ENCODE results near the gene EGFL8. TPM values are rescaled to one million over a fixed set of nuclear protein-coding genes. Genes with fewer than 3 reads are reported as not detected.

Gene EGFL8
- total RNA-seq, 4 donors from 2014 or later: 7.3 to 66.5 (median 15.4) TPM

DNA sequence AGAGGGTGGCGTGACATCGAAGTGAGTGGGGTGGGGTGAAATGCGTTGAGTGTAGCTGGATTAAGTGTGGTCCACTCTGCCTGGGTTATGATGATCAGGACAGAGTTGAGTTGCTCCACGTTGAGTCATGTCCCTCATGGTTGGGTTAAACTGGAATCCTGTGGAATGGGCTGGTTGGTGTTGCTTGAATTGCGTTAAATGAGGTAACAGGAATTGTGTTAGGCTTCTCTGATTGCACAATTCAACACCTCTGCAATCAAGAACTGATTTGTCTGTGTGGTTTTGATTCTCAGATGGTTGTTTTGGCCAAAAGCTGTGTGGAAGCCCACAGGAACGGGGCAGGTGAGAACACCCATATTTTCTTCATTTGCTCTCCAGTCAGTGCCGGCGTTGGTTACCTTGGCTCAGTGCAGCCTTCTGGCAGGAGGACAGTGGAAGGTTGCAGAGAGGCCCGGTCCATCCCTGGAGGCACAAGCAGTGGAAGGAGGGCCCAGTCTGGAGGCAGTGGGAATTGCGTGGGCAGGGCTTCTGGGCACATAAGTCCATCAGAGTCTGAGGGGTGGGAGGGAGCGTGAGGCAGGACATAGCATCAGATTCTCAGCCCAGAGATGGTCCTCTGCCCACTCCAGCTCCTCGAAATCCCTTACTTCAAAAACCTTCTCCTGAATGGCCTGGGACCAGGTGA lies 47.8 kb downstream of the EGFL8 start:
- TF ChIP-seq POLR2AphosphoS5 (IDR thresholded peaks at IDR 0.05): no peak
- H3K4me1 ChIP-seq: peaks cover 3% of the 10 kb centered on the region
- H3K4me3 ChIP-seq: no peak overlapping the region
- H3K36me3 ChIP-seq: no peaks in the 10 kb centered on the region
- H3K9me3 ChIP-seq: no peaks in the 10 kb centered on the region
- DNase-seq (ENCODE audit: low spot score in 2 of 2): no peak
- 81% methylated on average over 12 of the region's 12 CpGs for WGBS
- peak overlapping the region; percentile 24 for H3K27ac ChIP-seq
- H3K27me3 ChIP-seq: no peaks in the 10 kb centered on the region

- no peak for TF ChIP-seq EP300 (IDR thresholded peaks at IDR 0.05)
- TF ChIP-seq POLR2A (IDR thresholded peaks at IDR 0.05): no peak
- TF ChIP-seq, protein P1, sequence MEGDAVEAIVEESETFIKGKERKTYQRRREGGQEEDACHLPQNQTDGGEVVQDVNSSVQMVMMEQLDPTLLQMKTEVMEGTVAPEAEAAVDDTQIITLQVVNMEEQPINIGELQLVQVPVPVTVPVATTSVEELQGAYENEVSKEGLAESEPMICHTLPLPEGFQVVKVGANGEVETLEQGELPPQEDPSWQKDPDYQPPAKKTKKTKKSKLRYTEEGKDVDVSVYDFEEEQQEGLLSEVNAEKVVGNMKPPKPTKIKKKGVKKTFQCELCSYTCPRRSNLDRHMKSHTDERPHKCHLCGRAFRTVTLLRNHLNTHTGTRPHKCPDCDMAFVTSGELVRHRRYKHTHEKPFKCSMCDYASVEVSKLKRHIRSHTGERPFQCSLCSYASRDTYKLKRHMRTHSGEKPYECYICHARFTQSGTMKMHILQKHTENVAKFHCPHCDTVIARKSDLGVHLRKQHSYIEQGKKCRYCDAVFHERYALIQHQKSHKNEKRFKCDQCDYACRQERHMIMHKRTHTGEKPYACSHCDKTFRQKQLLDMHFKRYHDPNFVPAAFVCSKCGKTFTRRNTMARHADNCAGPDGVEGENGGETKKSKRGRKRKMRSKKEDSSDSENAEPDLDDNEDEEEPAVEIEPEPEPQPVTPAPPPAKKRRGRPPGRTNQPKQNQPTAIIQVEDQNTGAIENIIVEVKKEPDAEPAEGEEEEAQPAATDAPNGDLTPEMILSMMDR (IDR thresholded peaks at IDR 0.05): no peak
- no peak for TF ChIP-seq POLR2AphosphoS5 (IDR thresholded peaks at IDR 0.05)
- 92% methylated on average over 6 of the region's 6 CpGs for WGBS
- H3K27ac ChIP-seq: no peak overlapping the region
These were observed 49.3 kb downstream of the EGFL8 start for GRCh38 chr6:32213649-32214048.

DNA sequence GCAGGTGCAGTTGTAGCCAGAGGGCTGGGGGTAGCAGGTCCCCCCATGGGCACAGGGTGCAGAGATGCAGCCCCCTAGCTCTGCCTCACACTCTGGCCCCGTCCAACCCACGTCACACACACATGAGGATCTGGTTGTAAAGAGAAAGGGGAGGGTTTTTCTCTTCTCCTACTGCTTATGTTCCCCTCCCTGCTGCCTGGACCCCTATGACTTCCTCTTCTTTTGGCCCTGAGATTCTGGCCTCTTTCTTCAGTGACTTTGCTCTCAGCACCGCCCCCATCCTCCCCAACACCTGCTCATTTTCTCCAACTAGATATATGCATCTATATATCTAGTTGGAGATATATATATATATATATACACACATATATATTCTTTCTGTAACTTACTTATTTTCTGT lies 49.7 kb downstream of the EGFL8 start:
- Histone ChIP-seq H3K4me1 (peaks cover 3% of the 10 kb centered on the region), H3K9me3 (no peaks in the 10 kb centered on the region), H3K4me3 (no peak overlapping the region), H3K27ac (no peak overlapping the region), H3K36me3 (no peaks in the 10 kb centered on the region), H3K27me3 (no peaks in the 10 kb centered on the region)
- no peak for DNase-seq (ENCODE audit: low spot score in 2 of 2)
- TF ChIP-seq POLR2A (IDR thresholded peaks at IDR 0.05) (no peak), EP300 (IDR thresholded peaks at IDR 0.05) (no peak), POLR2AphosphoS5 (IDR thresholded peaks at IDR 0.05) (no peak)
- TF ChIP-seq, protein P1 (IDR thresholded peaks at IDR 0.05): no peak
- WGBS: 88% methylated on average over 3 of the region's 3 CpGs

More at GRCh38 chr6:32213649-32214048, 49.3 kb downstream of the EGFL8 start:
- DNase-seq (ENCODE audit: low spot score in 2 of 2): no peak
- H3K27me3 ChIP-seq: no peaks in the 10 kb centered on the region
- no peaks in the 10 kb centered on the region for H3K9me3 ChIP-seq
- H3K36me3 ChIP-seq: no peaks in the 10 kb centered on the region
- peaks cover 3% of the 10 kb centered on the region for H3K4me1 ChIP-seq
- no peak overlapping the region for H3K4me3 ChIP-seq

GRCh38 chr6:32215617-32216016 lies 51.2 kb downstream of the EGFL8 start:
- Histone ChIP-seq H3K9me3 (no peaks in the 10 kb centered on the region), H3K4me3 (no peak overlapping the region), H3K27ac (no peak overlapping the region), H3K4me1 (peaks cover 3% of the 10 kb centered on the region), H3K27me3 (no peaks in the 10 kb centered on the region), H3K36me3 (no peaks in the 10 kb centered on the region)
- DNase-seq (ENCODE audit: low spot score in 2 of 2): no peak
- TF ChIP-seq POLR2A (IDR thresholded peaks at IDR 0.05): no peak
- TF ChIP-seq, protein P1 (IDR thresholded peaks at IDR 0.05): no peak
- no peak for TF ChIP-seq POLR2AphosphoS5 (IDR thresholded peaks at IDR 0.05)
- TF ChIP-seq EP300 (IDR thresholded peaks at IDR 0.05): no peak
- 94% methylated on average over 4 of the region's 4 CpGs for WGBS

GRCh38 chr6:32216285-32216684 lies 51.9 kb downstream of the EGFL8 start:
- no peaks in the 10 kb centered on the region for H3K36me3 ChIP-seq
- peaks cover 3% of the 10 kb centered on the region for H3K4me1 ChIP-seq
- DNase-seq (ENCODE audit: low spot score in 2 of 2): no peak
- no peak overlapping the region for H3K4me3 ChIP-seq
- TF ChIP-seq, protein P1 (IDR thresholded peaks at IDR 0.05): no peak
- TF ChIP-seq POLR2A (IDR thresholded peaks at IDR 0.05): no peak
- TF ChIP-seq EP300 (IDR thresholded peaks at IDR 0.05): no peak
- TF ChIP-seq POLR2AphosphoS5 (IDR thresholded peaks at IDR 0.05): no peak
- WGBS: 91% methylated on average over 10 of the region's 10 CpGs
- no peaks in the 10 kb centered on the region for H3K9me3 ChIP-seq
- no peak overlapping the region for H3K27ac ChIP-seq
- H3K27me3 ChIP-seq: no peaks in the 10 kb centered on the region

All from suprapubic skin (tissue), 4 donors.